Anterior cingulate cortex (tissue), 58 donors: Measurements from ENCODE around the gene PRR19.
"Not testable (repeated sequence)": the region's sequence is repeated elsewhere in the genome, so short reads cannot be mapped to it uniquely, and the experiment has no call there.

Experiments
- DNase-seq, 58 donors: peaks; one replicate each; lab custom pipeline; 2025; lab: John Stamatoyannopoulos, UW

Gene PRR19

GRCh38 chr19:42339922-42340321 lies 38.0 kb downstream of the PRR19 start:
- not testable (repeated sequence) for DNase-seq

DNA sequence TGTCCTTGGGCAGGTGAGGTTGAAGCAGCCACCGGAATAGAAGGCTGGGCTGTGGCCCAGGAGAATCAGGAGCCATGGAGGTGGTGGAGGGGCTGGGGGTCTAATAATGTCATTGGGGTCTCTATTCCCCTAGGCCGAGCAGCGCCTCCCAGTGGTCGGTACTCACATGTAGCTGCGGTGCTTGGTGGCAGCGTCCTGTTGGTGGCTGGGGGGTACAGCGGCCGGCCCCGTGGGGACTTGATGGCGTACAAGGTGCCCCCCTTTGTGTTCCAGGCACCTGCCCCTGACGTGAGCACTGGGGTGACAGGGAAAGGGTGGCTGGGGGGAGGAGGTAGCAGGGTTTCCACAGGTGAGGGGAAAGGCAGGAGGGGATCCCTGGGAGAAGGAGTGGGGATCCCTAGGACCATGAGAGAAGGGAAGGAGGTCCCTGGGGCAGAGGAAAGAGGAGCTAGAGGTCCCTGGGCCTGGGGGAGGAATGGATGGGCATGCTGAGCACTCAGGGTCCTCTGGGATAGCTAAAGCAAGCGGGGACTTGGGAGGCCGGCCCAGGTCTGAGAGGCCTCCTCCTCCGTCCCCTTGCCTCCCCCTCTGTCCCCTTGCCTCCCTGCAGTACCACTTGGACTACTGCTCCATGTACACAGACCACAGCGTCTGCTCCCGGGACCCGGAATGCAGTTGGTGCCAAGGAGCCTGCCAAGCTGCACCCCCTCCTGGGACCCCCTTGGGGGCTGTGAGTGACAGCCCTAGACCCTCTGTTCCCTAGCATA lies 41.6 kb downstream of the PRR19 start:
- no peak for DNase-seq

- DNase-seq: no peak
Measured at GRCh38 chr19:42344336-42344893, 42.5 kb downstream of the PRR19 start.

- no peak for DNase-seq
Measured at GRCh38 chr19:42345191-42345812, 43.4 kb downstream of the PRR19 start.

GRCh38 chr19:42348211-42348610 lies 46.3 kb downstream of the PRR19 start:
- no peak for DNase-seq

- no peak for DNase-seq
Measured at GRCh38 chr19:42349378-42350107, 47.6 kb downstream of the PRR19 start.

DNA sequence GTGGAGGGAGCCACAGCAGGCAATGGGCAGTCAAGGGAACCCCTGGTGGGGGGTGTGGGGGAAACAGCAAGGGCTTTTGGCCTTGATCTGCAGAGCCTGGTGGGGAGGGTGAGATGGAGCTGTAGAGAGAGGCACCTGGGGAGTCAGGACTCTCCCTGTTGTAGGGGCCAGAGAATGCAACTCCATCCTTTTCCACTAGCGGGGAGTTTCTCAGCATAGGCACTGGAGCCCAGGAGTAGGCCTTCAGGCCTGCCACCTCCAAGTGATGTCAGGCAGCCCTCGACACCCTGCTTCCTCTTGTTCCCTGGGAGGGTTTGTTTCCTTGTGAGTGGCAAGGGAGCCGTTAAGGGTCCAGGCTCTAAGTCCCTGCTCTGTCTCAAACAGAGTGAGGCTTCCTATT lies 48.5 kb downstream of the PRR19 start:
- no peak for DNase-seq

DNA sequence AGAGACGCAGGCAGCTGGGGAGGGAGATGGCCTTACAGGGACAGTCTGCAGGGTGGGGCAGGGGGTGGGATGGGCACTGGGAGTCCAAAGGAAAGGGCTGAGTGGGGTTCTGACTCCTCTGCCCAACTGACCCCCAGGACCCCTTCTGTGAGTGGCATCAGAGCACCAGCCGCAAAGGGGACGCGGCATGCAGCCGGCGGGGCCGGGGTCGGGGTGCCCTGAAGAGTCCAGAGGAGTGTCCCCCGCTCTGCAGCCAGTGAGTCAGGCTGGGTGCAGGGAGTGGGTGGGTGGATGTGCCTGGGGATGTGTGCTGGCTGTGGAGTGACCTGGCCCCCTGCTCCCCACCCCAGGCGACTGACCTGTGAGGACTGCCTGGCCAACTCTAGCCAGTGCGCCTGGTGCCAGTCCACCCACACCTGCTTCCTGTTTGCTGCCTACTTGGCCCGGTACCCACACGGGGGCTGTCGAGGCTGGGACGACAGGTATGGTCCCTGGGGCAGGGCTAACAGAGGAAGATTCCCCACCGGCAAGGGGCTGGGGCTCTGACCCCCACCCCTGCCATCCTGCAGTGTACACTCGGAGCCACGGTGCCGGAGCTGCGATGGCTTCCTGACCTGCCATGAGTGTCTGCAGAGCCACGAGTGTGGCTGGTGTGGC lies 49.3 kb downstream of the PRR19 start:
- DNase-seq: peak in 1 of 58 donors; percentile 37

DNA sequence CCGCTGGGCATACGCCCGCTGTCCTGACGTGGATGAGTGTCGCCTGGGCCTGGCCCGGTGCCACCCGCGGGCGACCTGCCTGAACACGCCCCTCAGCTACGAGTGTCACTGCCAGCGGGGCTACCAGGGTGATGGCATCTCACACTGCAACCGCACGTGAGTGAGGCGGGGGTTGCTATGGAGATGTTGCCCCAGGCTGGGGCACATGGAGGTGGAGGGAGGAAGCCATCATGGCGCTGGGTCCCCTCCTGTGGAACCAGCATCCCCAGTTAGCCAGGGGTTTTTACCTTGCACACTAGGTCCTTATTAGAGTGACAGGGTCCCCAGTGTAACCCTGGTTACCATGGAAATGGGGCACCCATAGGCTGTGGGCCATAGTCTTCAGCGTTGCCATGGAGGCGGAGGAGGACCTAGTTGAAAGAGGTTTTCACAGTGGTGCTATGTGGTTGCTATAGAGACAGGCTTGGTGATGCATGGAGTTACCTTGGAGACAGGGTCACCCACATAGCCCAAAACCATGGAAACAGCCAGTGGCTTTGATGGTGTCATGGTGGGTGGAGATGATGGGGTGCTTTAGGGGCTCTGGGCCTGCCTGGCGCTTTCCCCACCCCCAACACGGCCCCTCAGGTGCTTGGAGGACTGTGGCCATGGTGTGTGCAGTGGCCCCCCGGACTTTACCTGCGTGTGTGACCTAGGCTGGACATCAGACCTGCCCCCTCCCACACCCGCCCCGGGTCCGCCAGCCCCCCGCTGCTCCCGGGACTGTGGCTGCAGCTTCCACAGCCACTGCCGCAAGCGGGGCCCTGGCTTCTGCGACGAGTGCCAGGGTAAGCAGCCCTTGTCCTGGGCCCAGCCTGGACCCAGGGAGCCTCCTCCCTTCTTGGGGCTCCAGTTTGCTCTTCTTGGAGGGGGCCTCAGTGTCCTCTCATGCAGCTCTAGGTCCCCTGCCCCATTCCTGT lies 50.6 kb downstream of the PRR19 start:
- DNase-seq: peak in 56 of 58 donors; percentile 28 to 93 (median 68)

- DNase-seq: no peak
Measured at GRCh38 chr19:42353341-42354015, 51.5 kb downstream of the PRR19 start.

GRCh38 chr19:42355896-42356295 lies 54.0 kb downstream of the PRR19 start:
- no peak for DNase-seq

DNA sequence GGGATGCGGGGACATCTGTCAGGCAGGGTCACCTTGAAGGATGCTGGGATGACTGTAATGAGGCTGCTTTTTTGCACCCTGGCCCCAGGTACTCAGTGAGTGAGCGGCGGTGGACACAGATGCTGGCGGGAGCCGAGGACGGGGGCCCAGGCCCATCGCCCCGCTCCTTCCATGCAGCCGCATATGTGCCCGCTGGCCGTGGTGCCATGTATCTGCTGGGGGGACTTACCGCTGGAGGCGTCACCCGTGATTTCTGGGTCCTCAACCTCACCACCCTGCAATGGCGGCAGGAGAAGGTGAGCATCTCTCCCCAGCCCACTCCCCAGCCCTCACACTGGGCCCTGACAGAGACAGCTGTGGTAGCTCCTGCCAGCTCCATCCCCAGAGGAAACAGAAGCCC lies 54.8 kb downstream of the PRR19 start:
- no peak for DNase-seq

DNA sequence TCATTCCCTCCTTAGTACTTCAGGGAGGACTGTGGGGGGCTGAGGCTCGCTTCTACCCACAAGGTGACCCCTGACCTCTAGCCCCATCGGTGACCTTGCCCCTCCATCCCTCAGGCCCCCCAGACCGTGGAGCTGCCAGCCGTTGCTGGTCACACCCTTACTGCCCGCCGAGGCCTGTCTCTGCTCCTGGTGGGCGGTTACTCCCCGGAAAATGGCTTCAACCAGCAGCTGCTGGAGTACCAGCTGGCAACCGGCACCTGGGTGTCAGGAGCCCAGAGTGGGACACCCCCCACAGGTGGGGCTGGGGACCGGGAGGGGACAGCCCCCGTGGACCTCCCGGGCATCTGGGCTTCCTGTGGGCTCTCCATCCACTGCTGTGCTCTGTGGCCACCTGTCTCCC lies 55.4 kb downstream of the PRR19 start:
- no peak for DNase-seq
